ENCODE data around the gene RIPOR2.

Gene RIPOR2

DNA sequence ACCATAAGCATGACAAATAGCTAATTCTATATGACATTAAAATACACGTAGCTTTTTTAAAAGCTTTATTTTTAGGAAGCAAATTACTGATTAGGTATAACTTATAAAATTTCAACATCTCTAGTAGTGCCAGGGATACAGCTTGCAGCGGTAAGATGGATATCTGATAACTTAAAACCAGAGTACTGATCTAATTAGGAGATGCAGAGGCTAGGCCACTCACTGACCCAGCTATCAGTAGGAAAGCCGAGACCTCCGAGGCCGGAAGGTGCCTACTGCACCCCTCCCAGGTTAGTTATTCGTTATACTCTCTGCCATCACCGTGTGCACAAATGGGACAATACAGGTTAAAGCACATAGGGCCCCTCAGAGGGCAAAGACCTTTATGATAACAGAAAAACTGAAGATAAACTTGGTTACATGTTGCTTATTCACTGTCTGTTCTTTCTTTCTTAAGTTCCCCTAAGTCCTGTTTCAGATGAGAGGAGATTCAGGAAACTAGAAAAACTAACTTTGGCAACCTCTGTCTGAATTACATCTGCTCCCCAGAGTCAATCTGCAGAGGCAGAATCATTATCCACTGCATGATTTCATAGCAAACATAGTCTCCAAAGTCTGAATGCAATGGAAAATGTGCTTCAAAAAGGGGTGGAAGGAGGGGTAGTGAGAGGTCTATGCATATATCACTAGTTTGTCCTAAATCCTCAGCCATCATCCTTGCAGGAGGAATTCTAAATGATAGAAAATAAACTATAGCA, 60.8 kb downstream of the RIPOR2 start:
- DNase-seq: no peak

GRCh38 chr6:24874128-24874527, 61.6 kb downstream of the RIPOR2 start:
- DNase-seq: no peak

DNA sequence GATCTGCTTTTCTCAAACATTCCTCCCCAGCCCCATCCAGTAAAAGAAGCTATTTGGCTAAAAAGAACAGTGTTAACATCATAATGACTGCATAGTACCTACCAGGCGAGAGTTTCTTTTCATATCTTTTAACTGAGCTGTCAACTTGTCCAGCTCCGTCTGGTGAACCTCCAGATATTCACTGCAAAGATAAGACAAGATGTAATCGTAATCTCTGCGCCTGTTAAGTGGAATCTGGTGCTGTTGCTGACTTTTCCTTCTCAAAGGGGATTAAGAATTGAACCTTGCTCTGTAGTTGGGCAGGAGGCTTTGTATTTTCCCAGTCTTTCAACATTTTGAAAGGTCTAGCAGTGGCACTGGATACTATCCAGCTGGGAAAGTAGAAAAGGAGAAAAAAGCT, 63.0 kb downstream of the RIPOR2 start:
- DNase-seq: no peak

GRCh38 chr6:24868765-24869164, 67.0 kb downstream of the RIPOR2 start:
- no peak for DNase-seq

DNA sequence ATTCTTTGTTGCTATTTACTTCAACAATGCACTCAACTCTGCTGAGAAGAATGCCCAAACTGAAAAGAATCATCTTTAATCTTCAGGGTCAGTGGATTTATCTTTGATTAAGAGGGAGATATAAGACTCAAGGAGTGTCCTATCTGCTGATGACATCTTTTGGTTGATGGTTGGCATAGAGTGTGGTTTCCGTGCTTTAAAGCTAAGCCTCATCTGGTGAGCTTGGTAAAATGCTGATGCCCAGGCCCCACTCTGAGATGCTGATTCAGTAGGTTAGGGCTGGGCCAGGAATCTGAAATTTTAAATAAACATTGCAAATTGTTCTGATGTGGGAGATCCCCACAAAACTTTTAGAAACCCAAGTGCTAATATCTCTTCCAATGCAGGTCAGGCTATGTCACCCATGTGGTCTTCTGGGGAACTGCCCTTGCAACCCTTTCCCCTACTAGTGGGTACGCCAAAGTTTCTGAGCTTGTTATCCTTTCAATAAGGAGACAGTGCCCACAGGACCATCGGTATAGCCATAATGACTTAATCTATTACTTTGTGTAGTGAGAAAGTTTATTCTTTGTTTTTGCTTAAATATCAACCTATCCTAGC, 68.6 kb downstream of the RIPOR2 start:
- no peak for DNase-seq

DNA sequence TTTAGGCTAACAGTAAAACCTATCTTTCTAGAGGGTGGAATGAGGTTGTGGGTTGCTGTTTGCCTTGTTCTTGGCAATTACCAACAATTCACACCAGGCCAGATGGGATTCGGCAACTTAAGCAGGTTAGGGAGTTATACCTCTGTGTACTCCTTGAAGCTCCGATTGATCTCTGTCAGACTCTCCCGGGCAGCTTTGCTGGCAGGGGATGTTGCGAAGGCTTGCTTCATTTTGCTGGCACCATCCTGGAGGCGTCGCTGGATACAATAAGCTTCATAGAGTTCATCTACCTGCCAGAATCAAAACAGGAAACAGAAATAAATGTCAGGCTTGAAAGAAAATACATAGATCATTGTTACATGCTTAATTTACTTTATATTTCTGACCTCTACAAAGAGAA, 70.6 kb downstream of the RIPOR2 start:
- no peak for DNase-seq

- DNase-seq: no peak
These were observed 71.4 kb downstream of the RIPOR2 start for GRCh38 chr6:24864343-24864742.

GRCh38 chr6:24861934-24862333, 73.8 kb downstream of the RIPOR2 start:
- DNase-seq: no peak

GRCh38 chr6:24859608-24860200, 76.1 kb downstream of the RIPOR2 start:
- DNase-seq: no peak

DNA sequence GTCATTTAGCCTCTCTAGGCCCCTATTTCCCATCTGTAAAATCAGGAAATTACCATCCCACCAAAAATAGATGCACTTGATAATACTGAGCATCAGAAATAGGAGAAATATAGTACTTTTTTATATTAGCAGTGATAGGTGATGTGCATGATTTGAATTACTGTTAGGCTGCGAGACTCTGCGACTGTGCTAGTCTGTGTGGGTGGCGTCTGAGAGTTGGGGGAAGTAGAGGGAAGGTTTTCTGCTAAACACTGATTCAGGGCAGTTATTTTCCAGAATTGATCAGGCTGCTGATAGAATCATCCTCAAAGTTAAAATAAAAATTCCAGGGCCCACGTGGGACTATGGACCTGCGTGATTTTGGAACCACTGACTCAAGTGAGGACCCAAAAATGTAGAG, 76.6 kb downstream of the RIPOR2 start:
- no peak for DNase-seq

DNA sequence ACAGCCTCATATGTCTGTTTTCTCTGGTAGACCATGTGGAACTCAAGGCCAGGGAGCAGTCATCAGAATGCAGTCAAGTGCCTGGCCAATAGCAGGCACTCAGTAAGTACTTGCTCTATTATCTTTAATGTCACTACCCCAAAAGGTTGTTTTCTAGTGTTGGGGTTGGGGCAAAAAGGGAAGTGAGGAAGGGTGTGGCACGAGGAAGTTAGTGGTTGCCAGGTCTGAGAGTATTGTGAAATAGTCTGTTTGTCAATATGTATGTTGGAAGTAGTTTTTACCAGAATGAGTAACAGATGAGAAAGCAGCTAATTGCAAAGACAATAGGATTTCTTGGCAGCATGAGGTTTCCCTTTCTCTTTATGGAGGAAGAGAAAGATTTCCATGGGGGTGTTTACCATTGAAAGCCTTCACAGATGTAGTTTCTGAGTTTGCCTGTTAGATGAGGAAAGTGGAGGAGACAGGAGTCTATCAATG, 77.5 kb downstream of the RIPOR2 start:
- no peak for DNase-seq

- no peak for DNase-seq
These were observed 78.7 kb downstream of the RIPOR2 start for GRCh38 chr6:24856901-24857670.

GRCh38 chr6:24856246-24856599, 79.5 kb downstream of the RIPOR2 start:
- no peak for DNase-seq

- DNase-seq: peak; percentile 49
These were observed 80.1 kb downstream of the RIPOR2 start for GRCh38 chr6:24855395-24856245.

- no peak for DNase-seq
These were observed 81.6 kb downstream of the RIPOR2 start for GRCh38 chr6:24854077-24854666.

GRCh38 chr6:24851086-24851485, 84.7 kb downstream of the RIPOR2 start:
- no peak for DNase-seq

- DNase-seq: no peak
These were observed 86.0 kb downstream of the RIPOR2 start for GRCh38 chr6:24849713-24850112.

DNA sequence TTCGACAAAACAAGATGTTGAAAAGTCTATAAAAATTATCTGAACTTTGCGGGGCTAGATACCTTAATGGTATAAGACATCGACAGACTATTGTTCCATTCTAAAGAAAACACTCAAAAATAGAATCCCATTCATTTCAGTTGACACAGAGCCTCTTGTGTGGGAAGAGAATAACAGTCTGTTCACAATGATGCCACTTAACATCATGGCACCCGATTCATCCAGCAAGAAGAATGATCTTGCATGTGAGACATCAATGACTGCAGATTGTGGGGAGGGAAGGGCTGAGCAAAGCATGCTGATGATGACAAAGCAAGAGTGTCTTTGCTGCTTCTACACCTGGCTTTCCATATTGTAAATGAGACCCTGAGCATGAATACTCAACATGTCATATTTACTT, 87.3 kb downstream of the RIPOR2 start:
- DNase-seq: no peak

DNA sequence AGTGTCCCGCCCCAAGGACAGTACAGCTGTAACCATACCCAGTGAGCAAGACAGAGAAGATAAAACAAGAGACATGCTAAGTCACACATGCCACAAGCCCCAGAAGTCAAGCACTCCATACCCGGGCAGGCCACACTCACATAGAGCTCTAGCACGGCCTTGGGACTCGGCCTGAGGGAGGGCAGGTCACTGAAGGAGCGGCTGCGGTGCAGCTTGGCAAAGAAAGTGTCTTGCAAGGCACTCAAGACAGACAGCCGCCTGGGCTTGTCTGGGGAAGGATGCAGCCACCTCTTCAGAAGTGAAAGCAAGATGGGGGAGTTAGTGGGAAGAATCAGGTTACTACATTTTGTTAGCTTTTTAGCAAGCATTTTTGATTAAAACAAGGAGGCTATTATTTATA, 88.4 kb downstream of the RIPOR2 start:
- DNase-seq: no peak

GRCh38 chr6:24845578-24845977, 90.2 kb downstream of the RIPOR2 start:
- no peak for DNase-seq

GRCh38 chr6:24844903-24845302, 90.9 kb downstream of the RIPOR2 start:
- no peak for DNase-seq

- DNase-seq: no peak
These were observed 91.7 kb downstream of the RIPOR2 start for GRCh38 chr6:24844061-24844460.

All from right kidney (tissue), 1 donor.